HG03064 (cell line): ENCODE measurements around the gene CPOX.

Source experiments
- ATAC-seq: cut with Tn5 transposase; IDR thresholded peaks from one replicate; pipeline ENCODE4 v1.9.1; 2021; ENCODE audit warnings: low read depth; ENCODE audit not compliant: unreplicated experiment

The CPOX gene

DNA sequence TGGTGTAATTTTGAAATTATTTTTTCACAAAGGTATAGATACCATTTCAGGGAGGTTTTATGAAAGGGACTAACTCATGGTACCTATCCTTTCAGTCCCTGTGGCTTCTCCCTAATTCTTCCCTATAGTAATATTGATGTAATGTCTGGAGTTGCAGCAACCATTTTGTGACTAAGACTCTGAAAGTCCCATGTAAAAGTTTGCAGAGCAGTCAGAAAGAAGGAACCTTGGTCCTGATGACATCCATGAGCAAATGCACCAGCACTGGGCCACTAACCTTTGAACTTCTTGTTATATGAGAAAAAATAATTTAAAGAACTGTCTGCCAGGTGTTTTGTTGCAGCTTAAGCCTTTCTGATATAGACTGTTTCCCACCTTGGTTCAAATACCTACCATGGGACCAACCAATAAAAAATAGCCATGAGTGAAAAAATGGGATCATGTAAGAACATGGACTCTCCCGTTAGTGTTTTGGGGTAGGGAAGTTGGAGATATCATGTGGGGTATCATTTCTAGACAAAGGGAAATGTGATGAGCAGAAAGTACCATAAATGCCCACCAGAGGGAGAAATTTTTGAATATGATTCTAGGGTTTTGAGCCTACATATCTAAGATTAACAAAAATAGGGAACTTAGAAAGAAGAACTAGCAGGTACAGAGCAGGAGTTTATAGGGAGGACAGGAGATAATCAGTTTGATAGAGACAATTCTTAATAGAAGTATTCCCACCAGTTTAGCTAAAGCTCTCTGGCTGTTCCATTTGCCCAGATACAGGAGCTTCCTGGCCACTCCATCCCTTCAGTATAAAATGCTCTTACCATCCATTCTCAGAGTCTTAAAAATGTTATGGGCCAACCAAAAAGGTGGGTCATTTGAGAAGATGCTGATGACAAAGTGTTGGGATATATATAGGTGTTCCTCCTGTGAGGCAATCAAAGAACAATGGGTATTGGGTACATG is 3.4 kb upstream of the CPOX start:
- no peak for ATAC-seq

DNA sequence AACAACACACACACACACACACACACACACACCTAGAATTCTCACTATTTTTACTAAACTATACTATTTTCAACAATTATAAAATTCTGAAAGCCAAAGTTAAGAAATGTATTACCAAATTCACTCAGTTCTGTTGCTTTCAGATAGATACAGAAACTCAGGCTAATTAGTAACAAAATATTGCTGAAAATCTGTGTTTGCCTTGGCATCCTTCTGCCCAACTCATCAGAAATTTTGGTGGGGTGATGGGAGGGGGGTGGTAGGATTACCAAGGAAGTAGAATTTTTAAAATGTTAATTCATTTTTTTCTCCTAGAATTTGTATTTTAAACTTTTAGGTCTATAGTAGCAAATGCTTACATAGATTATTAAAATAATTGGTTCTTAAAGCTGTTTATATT is 2.7 kb upstream of the CPOX start:
- ATAC-seq: no peak

DNA sequence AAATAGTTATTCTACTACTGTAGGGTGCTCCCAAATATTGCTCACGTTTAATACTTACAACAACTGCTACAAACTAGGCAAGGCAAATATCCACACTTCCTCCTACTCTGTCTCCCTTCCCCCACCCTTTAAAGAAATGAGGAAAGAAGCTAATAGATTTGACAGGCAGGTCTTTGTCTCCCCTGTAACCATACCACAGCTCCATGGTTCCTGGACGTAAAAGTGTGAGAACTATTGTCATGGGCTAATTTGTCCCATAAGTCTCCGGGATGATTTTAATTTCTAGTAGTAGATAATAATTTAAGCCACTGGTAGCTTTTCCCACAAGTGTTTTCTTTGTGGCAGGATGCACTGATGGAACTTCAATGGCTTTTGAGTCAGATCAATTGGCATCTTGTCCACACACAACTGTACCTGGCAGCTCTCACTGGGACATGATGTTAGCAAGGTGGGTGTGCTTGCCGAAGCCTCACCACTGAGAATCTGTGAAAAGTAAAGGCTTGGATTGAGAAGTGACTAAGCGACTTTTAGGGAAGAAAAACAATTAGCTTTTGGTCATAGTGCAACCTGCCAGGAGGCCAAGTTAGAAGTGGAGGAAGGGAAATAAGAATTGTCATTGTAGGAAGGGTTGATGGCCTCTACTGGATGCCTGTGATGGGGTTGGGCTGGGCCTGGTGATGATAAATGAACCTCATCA is 1.4 kb upstream of the CPOX start:
- no peak for ATAC-seq

DNA sequence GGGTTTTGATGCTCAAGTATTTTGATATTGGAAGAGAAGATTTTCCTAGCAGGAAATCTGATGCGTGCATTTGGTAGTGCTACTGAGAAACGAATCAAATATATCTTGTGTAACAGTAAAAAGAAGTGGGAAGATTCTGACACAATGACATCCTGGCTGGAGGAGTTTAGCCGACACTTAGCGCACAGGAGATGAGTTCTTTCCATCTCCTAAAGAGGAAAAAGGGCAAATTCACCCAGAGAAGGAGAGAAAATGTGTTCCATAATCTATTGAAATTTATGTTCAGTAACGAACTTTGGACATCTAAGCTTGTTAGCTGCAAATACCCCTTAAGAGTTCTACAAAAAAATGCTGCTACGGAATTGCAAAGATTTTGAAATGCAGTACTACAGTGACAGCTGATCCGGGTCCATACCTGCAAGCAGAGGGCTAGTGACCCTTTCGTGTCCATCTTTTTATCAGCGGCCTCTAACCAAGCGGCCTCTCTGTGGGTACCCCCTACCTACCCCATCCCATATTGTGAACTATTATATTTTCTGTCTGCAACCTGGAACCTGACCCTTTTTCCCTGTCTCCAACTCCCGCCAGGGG is 971 bp downstream of the CPOX start:
- ATAC-seq: no peak

DNA sequence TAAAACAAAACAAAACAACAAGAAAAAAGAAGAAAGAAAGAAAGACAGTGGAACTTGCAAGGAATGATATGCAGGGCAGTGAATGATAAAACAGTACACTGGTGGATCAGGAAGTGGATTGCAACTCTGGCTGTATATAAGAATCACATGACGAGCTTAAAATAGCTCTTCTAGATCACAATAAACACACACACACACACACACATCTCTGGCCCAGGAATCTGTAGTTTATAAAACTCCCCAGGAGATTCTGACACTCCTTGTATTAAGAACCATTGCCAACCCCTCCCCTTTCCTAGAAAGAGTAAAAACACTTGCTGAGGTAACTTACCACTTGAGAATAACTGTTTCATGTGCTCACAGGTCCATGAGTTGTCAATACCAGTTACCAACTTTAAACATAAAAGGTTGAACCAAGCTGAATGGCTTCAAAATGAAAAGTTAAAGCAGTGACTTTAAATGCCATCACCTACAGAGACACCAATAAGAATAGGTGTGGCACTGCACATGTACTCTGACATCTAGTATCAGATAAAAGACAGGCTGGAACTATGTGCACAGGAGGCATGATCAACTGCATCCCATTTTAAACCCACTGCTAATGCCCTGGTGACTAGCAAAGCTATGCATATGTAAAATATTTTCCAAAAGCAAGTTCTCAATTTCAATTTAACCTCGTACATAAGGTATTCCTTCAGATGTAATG is 3.9 kb downstream of the CPOX start:
- ATAC-seq: no peak

DNA sequence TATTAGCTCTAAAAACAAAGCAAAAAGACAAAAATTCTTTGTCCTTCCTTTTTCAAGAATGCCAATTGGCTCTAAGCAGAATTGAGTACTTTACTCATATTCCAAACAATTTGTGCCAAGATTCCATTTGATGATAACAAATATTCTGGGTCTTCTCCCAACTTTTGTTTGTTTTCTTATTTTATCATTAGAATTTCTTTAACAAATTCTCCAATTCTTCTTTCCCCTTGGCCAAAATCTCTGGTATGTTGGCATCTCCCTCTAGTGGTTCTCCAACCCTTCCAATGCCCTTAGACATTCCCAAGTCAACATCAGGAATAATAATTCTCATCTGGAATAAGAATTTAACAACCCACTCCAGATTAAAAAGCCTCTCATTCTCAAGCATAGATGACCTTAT is 5.3 kb downstream of the CPOX start:
- ATAC-seq: no peak

DNA sequence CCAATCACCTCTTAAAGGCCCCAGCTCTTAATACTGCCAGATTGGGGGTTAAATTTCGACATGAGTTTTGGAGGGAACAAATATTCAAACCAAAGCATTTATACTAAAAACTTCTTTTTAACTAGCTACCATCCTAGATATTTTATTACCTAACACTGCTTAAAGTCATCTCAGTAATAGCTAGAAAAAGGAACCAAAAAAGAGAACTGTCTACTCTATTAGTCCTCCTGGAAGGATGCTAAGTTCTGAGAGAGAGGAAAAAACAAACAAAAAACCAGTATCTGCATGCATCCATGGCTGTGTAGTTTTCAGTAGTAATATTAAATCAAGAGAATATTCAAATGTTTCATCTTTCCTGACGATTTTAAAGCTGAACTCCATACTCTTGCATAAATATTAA is 5.8 kb downstream of the CPOX start:
- no peak for ATAC-seq

DNA sequence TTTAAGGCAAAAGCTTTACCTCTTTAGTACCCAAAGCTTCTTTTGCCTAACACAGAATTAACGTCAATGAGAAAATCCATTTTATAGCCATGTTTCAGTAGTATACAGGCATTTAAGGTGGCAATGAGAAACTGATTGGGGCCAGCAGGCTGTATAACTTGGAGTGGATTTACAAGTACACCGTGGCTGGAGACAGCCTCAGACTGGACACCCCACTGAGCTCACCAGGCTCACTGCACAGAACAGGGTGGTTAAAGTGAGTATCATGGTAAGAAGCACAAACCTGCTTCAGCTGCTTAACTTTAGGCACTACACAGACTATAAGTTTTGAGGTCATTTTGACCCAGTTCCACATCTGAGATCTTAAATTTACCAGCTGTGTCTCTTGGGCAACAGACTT is 8.9 kb downstream of the CPOX start:
- no peak for ATAC-seq

DNA sequence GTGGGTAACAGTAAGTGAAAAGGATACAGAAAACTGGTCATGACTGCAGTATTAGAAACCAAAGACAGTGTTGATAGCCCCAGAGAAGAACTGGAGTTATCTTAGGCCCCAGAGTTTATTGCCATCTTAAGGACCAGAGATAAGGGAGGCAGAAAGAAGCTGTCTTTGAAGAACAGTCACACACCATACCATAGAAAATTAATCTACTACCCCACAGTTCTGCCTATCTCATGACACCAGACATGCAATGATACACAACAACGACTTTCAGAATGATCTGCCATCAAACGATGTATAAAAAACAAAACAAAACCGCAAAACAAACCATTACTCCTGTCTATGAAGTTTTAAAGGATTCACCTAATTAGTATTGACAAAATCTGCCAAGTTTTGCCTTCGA is 9.6 kb downstream of the CPOX start:
- ATAC-seq: no peak

DNA sequence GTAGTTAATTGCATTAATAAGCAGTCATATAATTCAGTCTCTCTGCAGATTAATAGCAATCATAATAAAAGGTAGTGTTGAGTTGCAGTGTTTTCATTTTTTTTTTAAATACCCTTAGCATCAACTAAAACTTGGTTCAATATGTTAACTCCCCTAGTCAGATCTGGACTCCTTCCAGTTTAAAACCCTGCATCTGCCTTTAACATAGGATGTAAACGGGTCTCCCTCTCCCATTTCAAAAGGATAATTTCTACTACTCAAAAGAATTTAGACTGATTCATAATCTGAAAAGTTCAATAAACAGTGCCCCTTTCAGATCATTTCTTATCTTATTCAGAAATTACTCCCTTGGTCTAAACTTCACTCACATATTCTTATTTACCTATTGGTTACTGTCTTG is 11.4 kb downstream of the CPOX start:
- ATAC-seq: no peak

DNA sequence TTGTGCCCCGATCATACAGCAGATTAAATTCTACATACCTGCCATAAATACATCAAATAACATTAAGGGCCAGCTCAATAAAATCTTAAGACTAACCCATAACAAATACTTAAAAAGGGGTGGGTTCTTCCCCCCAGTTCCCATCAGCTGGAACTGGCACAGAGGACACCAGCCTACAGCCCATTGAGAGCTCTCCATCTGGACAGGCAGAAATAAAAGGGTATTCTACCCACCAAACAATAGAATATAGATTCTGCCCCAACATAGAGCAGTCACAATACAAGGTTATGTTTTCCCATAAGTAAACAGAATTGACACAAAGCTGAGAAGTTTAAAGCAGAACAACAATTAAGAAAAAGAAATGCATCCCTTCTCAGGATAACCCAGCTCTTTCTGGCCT is 11.9 kb downstream of the CPOX start:
- ATAC-seq: no peak

DNA sequence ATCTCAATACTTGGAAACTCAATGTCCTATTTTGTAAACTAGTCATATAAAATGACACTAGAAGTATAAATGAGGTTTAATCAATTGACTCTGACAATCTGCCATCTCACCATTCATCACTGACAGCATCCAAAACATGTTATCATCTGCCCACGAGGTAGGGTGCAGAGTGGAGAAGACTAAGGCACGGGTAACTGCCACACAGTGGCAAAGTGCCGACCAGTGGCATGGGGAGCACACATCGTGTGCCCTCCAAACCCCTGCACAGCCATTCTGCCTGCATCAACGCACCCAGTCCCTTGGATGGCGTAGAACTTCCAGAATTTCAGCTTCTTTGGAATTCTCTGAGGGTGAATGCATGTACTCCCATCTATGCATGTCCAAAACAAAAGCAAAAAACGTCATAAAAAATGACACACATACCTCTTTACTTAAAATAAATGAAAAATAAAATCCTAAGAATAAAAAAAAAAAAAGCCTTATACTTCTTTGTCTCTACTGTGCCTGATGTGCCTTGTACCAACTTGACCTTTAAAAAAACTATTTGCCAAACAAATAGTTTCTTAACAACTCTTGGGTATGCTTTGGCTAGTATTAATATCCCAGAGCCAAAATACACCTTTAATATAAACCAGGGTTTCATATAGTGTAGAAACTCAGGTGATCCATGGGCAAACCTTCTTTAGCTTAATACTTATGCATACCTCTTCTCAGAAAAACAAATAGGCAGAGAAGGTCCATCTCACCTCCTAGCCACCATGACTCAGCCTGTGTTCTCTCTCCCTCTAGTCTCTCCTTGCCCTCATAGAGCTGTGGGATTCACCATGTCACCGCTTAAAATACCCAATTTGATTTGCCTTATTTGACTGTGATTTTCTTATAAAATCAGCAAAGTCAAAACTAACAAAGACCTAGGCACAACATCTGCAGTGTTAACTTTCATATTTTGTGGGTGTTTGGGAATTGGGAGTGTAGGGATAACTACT is 12.7 kb downstream of the CPOX start:
- ATAC-seq: no peak

DNA sequence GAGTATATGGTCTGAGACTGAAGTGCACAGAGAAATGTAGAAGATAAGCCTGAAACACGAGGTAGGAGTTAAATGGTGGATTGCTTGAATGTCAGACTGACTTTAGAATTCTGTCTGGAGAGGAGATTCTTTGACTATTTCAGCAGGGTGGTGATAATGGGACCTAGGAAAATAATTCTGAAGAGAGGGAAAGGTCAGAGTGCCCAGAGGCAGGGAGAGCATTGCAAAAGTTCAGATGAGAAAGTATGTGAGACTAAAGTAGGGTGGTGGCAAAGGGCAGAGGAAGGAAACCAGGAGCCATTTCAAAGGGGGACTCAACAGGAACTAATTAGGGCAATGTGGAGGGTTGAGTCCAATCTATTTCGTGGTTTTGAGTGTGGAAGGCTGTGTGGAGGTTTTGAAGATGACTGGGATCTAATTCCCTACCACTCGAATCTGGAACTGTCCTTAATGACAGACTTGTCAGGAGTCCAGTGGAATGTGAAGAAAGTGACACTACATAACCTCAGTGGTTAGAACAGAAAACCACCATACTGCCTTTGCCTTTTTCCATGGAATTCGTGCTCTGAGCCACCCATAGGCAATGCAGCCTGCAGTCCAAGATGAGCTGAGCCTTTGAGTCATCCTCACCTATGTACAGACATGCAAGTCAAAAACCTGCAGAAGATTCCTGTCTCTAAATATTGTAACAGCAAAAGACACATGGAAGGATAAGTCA is 16.1 kb downstream of the CPOX start:
- no peak for ATAC-seq

DNA sequence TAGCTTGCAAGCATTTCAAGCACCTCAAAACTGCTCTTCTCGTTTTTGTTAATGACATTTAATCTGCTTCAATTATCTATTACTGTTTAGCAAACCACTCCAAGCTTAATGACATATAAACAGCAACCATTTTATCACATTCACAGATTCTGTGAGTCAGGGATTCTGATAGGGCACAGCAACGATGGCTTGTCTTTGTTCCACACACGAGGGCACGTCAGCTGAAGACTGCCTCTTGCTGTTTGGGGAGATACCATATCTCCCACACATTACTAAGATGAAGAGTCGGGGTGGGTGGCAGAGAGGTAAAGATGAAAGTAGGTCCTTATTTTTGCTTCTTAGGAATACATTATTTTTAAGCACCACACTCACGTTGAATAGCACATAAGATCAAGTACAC is 19.3 kb downstream of the CPOX start:
- ATAC-seq: no peak

DNA sequence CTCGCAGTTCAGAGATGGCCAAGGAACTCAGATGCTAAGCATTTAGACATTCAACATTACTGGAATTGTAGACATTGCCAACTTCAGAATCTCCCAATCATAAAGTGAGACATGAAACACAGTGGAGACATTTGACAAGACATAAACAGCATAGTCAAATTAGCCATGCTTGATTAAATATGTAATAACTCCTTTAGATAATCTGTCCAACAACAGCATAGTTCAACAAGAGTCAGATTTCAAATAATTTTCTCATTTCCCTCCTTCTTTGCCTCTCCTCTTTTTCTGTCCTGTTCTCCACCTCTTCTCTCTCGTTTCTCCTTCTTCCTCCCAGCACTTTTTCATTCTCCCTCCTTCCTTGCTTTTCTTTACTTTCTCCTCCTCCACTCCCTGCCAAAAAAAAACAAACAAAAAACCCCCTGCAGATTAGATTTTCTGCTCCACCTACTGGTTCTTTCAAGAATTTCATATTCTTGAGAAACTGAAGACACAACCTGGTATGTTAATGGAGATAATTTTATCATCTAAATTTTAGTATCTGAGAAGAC is 20.2 kb downstream of the CPOX start:
- no peak for ATAC-seq

DNA sequence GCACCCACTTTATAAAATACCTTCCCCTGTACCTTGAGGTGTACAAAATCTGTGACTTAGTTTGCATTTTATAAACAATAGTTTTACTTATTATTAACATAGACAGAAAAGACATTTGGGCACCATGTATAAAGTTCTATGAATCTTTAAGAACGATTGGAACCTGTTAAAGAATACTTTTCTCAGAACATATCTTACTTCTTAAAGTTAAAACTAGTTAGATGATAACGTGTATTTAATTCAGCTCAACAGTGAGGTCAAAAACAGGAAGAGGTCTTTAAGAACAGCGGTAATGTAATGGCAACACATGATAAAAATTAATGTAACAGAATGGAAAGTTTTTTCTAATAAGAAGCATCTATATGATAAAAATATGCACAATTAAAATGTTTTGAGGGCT is 25.0 kb downstream of the CPOX start:
- ATAC-seq: no peak

DNA sequence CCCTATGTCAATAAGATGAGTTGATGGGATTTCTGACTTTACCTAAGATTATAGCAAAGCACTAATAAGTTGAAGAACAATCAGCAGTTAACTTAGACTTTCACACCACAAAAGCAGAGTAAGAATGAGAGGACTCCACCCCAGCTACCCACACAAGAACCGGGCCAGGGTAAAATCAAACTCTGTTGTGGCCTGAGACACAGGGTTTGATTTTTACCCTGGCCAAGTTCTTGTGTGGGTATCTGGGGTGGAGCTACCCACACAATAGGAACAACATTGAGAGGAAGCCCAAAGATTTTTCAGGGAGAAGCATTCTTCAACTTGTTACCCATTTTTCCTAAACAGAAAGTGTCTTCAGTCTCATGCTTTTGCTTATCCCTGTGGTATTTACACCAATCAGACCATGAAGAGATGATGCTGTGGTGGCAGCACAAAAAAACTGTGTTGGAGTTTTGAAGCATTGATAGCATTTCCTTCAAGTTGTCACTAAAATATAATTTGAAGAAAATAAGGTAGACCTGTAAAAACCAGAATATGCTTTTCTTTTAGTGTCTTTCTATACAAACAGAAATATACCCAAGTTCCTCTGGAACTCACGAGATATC is 25.6 kb downstream of the CPOX start:
- ATAC-seq: peak; percentile 32

DNA sequence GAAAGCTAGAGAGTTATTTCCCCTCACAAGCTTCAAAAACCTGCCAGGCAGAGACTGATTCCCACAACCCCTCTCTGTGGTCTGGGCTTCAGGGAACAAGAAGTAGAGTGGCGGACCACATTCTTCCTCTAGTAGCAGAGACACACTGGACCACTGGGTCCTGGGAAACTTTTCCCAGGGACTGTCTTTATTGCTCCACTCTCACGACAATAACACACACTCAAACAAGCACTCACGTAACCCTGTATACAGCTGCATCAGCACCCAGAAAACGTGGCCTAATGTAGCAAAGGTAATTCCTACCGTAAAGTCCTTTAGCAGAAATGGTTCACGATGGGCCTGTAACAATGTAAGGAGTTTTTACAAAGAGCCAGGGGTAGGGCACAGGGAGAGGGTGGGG is 27.6 kb downstream of the CPOX start:
- ATAC-seq: no peak

DNA sequence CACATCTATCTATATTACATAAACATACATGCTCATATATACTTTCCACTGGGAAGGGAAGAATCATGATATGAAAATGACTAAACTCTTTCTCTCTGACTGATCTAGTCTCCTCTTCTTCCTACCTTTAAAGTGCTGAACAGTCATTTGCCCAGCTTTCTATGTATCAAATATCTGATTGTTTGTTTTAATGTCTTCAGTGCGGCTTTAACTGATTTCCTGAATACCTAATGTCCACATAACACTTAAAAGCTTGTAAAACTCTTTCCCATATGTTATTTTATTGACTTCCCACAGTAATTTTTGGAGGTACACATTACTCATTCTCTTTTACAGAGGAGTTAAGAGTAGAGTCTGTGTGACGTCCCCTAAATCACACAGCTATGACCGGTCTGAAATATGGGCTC is 28.2 kb downstream of the CPOX start:
- no peak for ATAC-seq
